ENCODE results near the gene TMEM125. TPM values are rescaled to one million over a fixed set of nuclear protein-coding genes. Genes with fewer than 3 reads are reported as not detected.

The TMEM125 gene
- total and polyA plus RNA-seq, 11 donors = 0.11 to 0.68 (median 0.29) TPM; not detected in 5

DNA sequence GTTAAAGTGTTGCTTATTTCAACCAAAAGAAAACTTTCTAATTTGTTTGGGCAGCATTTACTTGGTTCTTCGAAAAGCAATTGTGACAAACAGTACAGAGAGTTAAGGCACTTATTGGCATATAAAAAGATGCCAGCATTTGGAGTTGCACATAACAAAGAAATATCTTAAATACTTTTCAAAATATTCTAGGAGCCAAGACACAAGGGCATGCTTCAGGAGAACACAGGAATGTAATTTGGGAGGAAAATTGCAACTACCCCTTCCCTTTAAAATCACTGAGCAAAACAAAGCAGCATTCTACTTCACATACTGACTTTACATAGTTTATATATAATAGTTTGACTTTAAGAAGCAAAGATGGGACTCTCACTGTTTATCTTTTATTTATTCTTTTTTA lies 26.4 kb downstream of the TMEM125 start:
- Histone ChIP-seq H3K4me1 (peaks cover 4 to 60% (median 36%) of the 10 kb centered on the region in 12 donors), H3K9me3 (no peaks in the 10 kb centered on the region), H3K36me3 (no peaks in the 10 kb centered on the region), H3K27ac (peak overlapping the region; percentile 15 to 80 (median 66)), H3K4me3 (no peak overlapping the region), H3K27me3 (no peaks in the 10 kb centered on the region)
- intact Hi-C loops (cut with DNase I) = no loop called here
- ATAC-seq (no peak), DNase-seq (no peak)
- TF ChIP-seq CTCF (IDR thresholded peaks at IDR 0.05) (no peak), POLR2A (IDR thresholded peaks at IDR 0.05) (no peak)
- WGBS, 4 donors = 60 to 72% (median 63%) methylated on average over 1 of the region's 1 CpG

DNA sequence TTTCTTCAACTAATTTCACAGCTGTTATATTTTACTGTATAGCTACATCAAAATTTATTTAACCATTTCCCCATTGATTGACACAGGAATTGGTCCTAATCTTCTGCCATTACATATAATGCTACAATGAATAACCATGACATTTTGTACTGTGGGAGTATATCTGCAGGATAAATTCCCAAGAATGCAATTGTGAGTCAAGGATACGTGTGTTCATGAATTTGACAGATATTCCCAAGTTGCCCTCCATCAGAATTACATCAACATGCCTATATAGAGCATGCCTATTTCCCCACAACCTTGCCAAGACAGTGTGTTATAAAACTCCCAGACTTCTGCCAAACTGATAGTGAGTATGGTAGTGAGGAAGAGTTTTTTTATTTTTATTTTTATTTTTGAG lies 28.3 kb downstream of the TMEM125 start:
- no peaks in the 10 kb centered on the region for H3K27me3 ChIP-seq
- DNase-seq (no peak), ATAC-seq (no peak)
- no peak overlapping the region for H3K27ac ChIP-seq
- no peak overlapping the region for H3K4me3 ChIP-seq
- H3K9me3 ChIP-seq = no peaks in the 10 kb centered on the region
- H3K4me1 ChIP-seq = peaks cover 4 to 64% (median 39%) of the 10 kb centered on the region in 12 donors
- no peaks in the 10 kb centered on the region for H3K36me3 ChIP-seq
- TF ChIP-seq CTCF (IDR thresholded peaks at IDR 0.05) (no peak), POLR2A (IDR thresholded peaks at IDR 0.05) (no peak)
- intact Hi-C loops (cut with DNase I) = no loop called here
- 70 to 88% (median 75%) methylated on average over 1 of the region's 1 CpG for WGBS, 4 donors

DNA sequence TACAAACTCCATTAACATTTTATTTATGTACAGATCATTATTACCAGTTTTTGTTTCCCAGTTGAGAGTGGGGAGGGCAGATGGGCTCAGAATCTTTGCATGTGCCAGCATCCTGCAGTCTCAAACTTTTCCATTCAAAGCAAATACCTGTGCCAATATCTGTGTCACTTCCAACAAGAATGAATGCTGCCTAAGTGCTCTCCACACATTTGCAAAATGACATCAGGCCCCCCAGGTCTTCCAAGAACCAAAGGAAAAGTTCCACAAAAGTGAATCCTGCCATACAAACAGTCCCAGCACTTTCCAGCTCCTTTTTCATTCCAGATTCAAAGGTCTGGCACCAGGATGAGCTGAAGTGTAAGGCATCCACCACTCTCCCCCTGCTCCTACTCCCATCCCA lies 29.3 kb downstream of the TMEM125 start:
- H3K4me1 ChIP-seq = peaks cover 4 to 64% (median 43%) of the 10 kb centered on the region in 12 donors

More for the DNA sequence above, 29.3 kb downstream of the TMEM125 start:
- Histone ChIP-seq H3K27me3 (no peaks in the 10 kb centered on the region), H3K36me3 (no peaks in the 10 kb centered on the region), H3K27ac (peak overlapping the region in 10 of 12 donors; percentile 53 to 93 (median 79)), H3K4me3 (no peak overlapping the region), H3K9me3 (no peaks in the 10 kb centered on the region)
- DNase-seq (no peak), ATAC-seq (no peak)
- TF ChIP-seq POLR2A (IDR thresholded peaks at IDR 0.05) (no peak), CTCF (IDR thresholded peaks at IDR 0.05) (no peak)
- intact Hi-C loops (cut with DNase I) = no loop called here

Data from heart left ventricle (tissue), 16 donors.